HCT116 (cell line): ENCODE results near the gene MSMO1. TPM values are rescaled to one million over a fixed set of nuclear protein-coding genes. Genes with fewer than 3 reads are reported as not detected.

ENCODE experiments used
- ATAC-seq: fragments of 200-7000 bp; cut with Tn5 transposase; 2 replicates; pipeline ENCODE4 v1.9.1; 2020; ENCODE audit warnings: mild to moderate bottlenecking, moderate library complexity
- BruUV-seq: library from RNA; stranded (reverse); fragments of 400-500 nt; replicated peaks from 2 replicates; lab custom pipeline; 2021; lab: Mats Ljungman, UMichigan
- CTCF ChIA-PET: fragments of 300-600 bp; sonication (Branson Sonifier 250); formaldehyde crosslinking; loops from one replicate; lab custom pipeline; 2021; ENCODE audit warnings: antibody characterized with exemption; lab: Charles Lee
- POLR2A ChIA-PET: fragments of 300-600, 350-600 bp; sonication (Branson Sonifier 250); formaldehyde crosslinking; loops from one replicate; lab custom pipeline; 2021; ENCODE audit warnings: antibody characterized with exemption; lab: Charles Lee
- RAD21 ChIA-PET, 2 experiments: fragments of 300-600 bp; sonication (Branson Sonifier 250); formaldehyde crosslinking; loops; one replicate each; lab custom pipeline; 2023; ENCODE audit warnings: low total read pairs in 2 of 2; ENCODE audit not compliant: uncharacterized antibody in 2 of 2, unreplicated experiment in 2 of 2, low non-redundant PET in 1 of 2; lab: Charles Lee
- DNase-seq: peaks from one replicate; pipeline ENCODE4 v3.0.0-alpha.2; 2010; ENCODE audit warnings: low read depth, low spot score
- H2AFZ ChIP-seq: fragments of 200-600 bp; shearing (Covaris generic), sonication (generic); 2 replicates; pipeline ENCODE4 v1.6.1; 2017; ENCODE audit warnings: low read depth, mixed run types, mixed read lengths, antibody characterized with exemption, low read length; ENCODE audit not compliant: poor library complexity, severe bottlenecking
- H3K27ac ChIP-seq: 2 replicates; pipeline ENCODE4 v1.5.1; 2012; ENCODE audit warnings: low read depth, low read length
- H3K27me3 ChIP-seq: fragments of 200-600 bp; sonication (generic); 2 replicates; pipeline ENCODE4 v1.6.1; 2016; ENCODE audit warnings: mixed run types, low read length, mixed read lengths; ENCODE audit not compliant: insufficient read depth
- H3K36me3 ChIP-seq, 2 experiments: fragments of 200-500 bp in 1 of 2; fragments of 200-600 bp in 1 of 2; sonication (Bioruptor generic) in 1 of 2; sonication (generic) in 1 of 2; 2 replicates each; pipeline versions ENCODE4 v1.5.1 to v1.6.1; 2014 to 2016; ENCODE audit warnings: low read length in 2 of 2, inconsistent platforms in 1 of 2, mixed read lengths in 1 of 2, mixed run types in 1 of 2; ENCODE audit not compliant: insufficient read depth in 2 of 2, control insufficient read depth in 1 of 2
- H3K4me1 ChIP-seq, 2 experiments: fragments of 200-600 bp in 1 of 2; sonication (generic) in 1 of 2; 2 replicates each; pipeline versions ENCODE4 v1.5.1 to v1.6.1; 2012 to 2017; ENCODE audit warnings: low read length in 2 of 2, inconsistent platforms in 1 of 2, mild to moderate bottlenecking in 1 of 2, mixed read lengths in 1 of 2, mixed run types in 1 of 2, moderate library complexity in 1 of 2; ENCODE audit not compliant: insufficient read depth in 2 of 2, control insufficient read depth in 1 of 2
- H3K4me2 ChIP-seq: fragments of 200-600 bp; sonication (generic); 2 replicates; pipeline ENCODE4 v1.6.1; 2017; ENCODE audit warnings: mixed run types, low read length, mixed read lengths
- H3K4me3 ChIP-seq, 2 experiments: fragments of 200-600 bp in 1 of 2; sonication (generic) in 1 of 2; replicated peaks in 1 of 2; 2 replicates each; pipeline ENCODE4 v1.5.1; 2011 to 2016; ENCODE audit warnings: low read length in 2 of 2, control low read depth in 1 of 2, low read depth in 1 of 2, mild to moderate bottlenecking in 1 of 2, mixed read lengths in 1 of 2, mixed run types in 1 of 2
- H3K79me2 ChIP-seq: fragments of 200-600 bp; sonication (generic); 2 replicates; pipeline ENCODE4 v1.6.1; 2017; ENCODE audit warnings: mild to moderate bottlenecking, mixed run types, low read length, moderate library complexity, mixed read lengths; ENCODE audit not compliant: insufficient read depth
- H3K9ac ChIP-seq: fragments of 200-600 bp; sonication (generic); 2 replicates; pipeline ENCODE4 v1.6.1; 2016; ENCODE audit warnings: low read length, mixed read lengths
- H3K9me2 ChIP-seq: fragments of 200-600 bp; sonication (generic), shearing (Covaris generic); 2 replicates; pipeline ENCODE4 v1.6.1; 2017; ENCODE audit warnings: mixed run types, mild to moderate bottlenecking, moderate library complexity; ENCODE audit not compliant: insufficient read depth
- H3K9me3 ChIP-seq, 2 experiments: fragments of 200-500 bp in 1 of 2; fragments of 200-600 bp in 1 of 2; sonication (Bioruptor generic) in 1 of 2; sonication (generic) in 1 of 2; 2 replicates each; pipeline ENCODE4 v1.6.1; 2014 to 2017; ENCODE audit warnings: low read length in 2 of 2, mixed read lengths in 2 of 2, inconsistent platforms in 1 of 2, low read depth in 1 of 2, mild to moderate bottlenecking in 1 of 2, mixed run types in 1 of 2, moderate library complexity in 1 of 2; ENCODE audit not compliant: control insufficient read depth in 1 of 2, insufficient read depth in 1 of 2
- H4K20me1 ChIP-seq: fragments of 200-600 bp; sonication (generic), shearing (Covaris generic); 2 replicates; pipeline ENCODE4 v1.6.1; 2017; ENCODE audit warnings: mixed run types, mild to moderate bottlenecking, moderate library complexity; ENCODE audit not compliant: insufficient read depth
- ATF3 ChIP-seq: IDR thresholded peaks from 2 replicates; pipeline ENCODE4 v1.6.1; 2012
- CBX3 ChIP-seq: IDR thresholded peaks from 2 replicates; pipeline ENCODE4 v1.6.1; 2012; ENCODE audit warnings: low read depth
- EGR1 ChIP-seq: IDR thresholded peaks from 2 replicates; pipeline ENCODE4 v1.6.1; 2012; ENCODE audit warnings: low read depth
- EZH2 ChIP-seq: fragments of 200-600 bp; sonication (generic); IDR thresholded peaks from 2 replicates; pipeline ENCODE4 v1.6.1; 2017; ENCODE audit warnings: antibody characterized with exemption, mixed run types
- EZH2phosphoT487 ChIP-seq: fragments of 200-600 bp; IDR thresholded peaks from 2 replicates; pipeline ENCODE4 v1.6.1; 2018; ENCODE audit warnings: antibody characterized with exemption, borderline replicate concordance
- FOSL1 ChIP-seq: IDR thresholded peaks from 2 replicates; pipeline ENCODE4 v1.6.1; 2012; ENCODE audit warnings: low read depth
- JUND ChIP-seq: IDR thresholded peaks from 2 replicates; pipeline ENCODE4 v1.6.1; 2012
- POLR2A ChIP-seq: IDR thresholded peaks from 2 replicates; pipeline ENCODE4 v1.7.0; 2011; ENCODE audit warnings: borderline replicate concordance; ENCODE audit not compliant: insufficient read depth, insufficient read length; ENCODE audit errors: extremely low read depth
- RAD21 ChIP-seq: IDR thresholded peaks from 2 replicates; pipeline ENCODE4 v1.6.1; 2012; ENCODE audit warnings: low read depth, mild to moderate bottlenecking
- REST ChIP-seq: IDR thresholded peaks from 2 replicates; pipeline ENCODE4 v1.6.1; 2012; ENCODE audit warnings: low read depth
- SP1 ChIP-seq: IDR thresholded peaks from 2 replicates; pipeline ENCODE4 v1.6.1; 2012; ENCODE audit warnings: low read depth
- SRF ChIP-seq: IDR thresholded peaks from 2 replicates; pipeline ENCODE4 v1.6.1; 2012; ENCODE audit warnings: low read depth
- TCF7L2 ChIP-seq: IDR thresholded peaks from 2 replicates; pipeline ENCODE4 v1.7.0; 2011; ENCODE audit warnings: borderline replicate concordance, inconsistent platforms; ENCODE audit not compliant: insufficient read depth, insufficient read length; ENCODE audit errors: extremely low read depth
- YY1 ChIP-seq: IDR thresholded peaks from 2 replicates; pipeline ENCODE4 v1.6.1; 2011; ENCODE audit warnings: low read length, low read depth, moderate library complexity, mild to moderate bottlenecking; ENCODE audit not compliant: insufficient replicate concordance; ENCODE audit errors: extremely low read depth
- ZBTB33 ChIP-seq: IDR thresholded peaks from 2 replicates; pipeline ENCODE4 v1.6.1; 2011; ENCODE audit warnings: mild to moderate bottlenecking, low read length, moderate library complexity; ENCODE audit not compliant: insufficient replicate concordance; ENCODE audit errors: extremely low read depth
- ZFX ChIP-seq: fragments of 450-650 bp; IDR thresholded peaks from 2 replicates; pipeline ENCODE4 v1.6.1; 2017
- intact Hi-C: fragments of 100-400 bp; cut with micrococcal nuclease; formaldehyde crosslinking; loops from 2 replicates; pipeline ENCODE4 v1.10.0; 2022
- total RNA-seq: library from RNA; stranded (reverse); gene quantifications from one replicate; pipeline ENCODE4 v1.2.1, GENCODE V29; 2021; ENCODE audit not compliant: unreplicated experiment

Gene MSMO1
- total RNA-seq, 1 experiment from 2014 or later = 54.5 TPM

GRCh38 chr4:165288639-165289422 is 38.6 kb upstream of the MSMO1 start:
- H3K4me2 ChIP-seq = no peak overlapping the region
- RAD21 ChIA-PET = no interaction called here
- no peak overlapping the region for H3K4me3 ChIP-seq
- no peaks in the 10 kb centered on the region; the same call in 1 of the 2 replicates for H4K20me1 ChIP-seq
- H3K9me2 ChIP-seq = no peaks in the 10 kb centered on the region
- CTCF ChIA-PET = no interaction called here
- no peak overlapping the region for H3K27ac ChIP-seq
- H3K79me2 ChIP-seq = no peaks in the 10 kb centered on the region
- no peaks in the 10 kb centered on the region for H3K27me3 ChIP-seq
- POLR2A ChIA-PET = no interaction called here
- DNase-seq (no peak), ATAC-seq (no peak)
- no peaks in the 10 kb centered on the region for H3K4me1 ChIP-seq
- no peaks in the 10 kb centered on the region for H3K36me3 ChIP-seq
- intact Hi-C loops = no loop called here
- H3K9ac ChIP-seq = no peak overlapping the region
- no TSS peak for BruUV-seq
- H2AFZ ChIP-seq = no peak overlapping the region
- TF ChIP-seq JUND (no peak), ZBTB33 (no peak), TCF7L2 (no peak), YY1 (no peak), EZH2 (no peak), CBX3 (no peak), FOSL1 (no peak), EZH2phosphoT487 (no peak), SP1 (no peak), ATF3 (no peak), EGR1 (no peak), ZFX (no peak), SRF (no peak), RAD21 (no peak), REST (no peak), POLR2A (no peak)
- H3K9me3 ChIP-seq = no peaks in the 10 kb centered on the region
